Skin of body (tissue), 2 donors: ENCODE measurements around the gene DCLK1. TPM values are rescaled to one million over a fixed set of nuclear protein-coding genes. Genes with fewer than 3 reads are reported as not detected.

ENCODE experiments used
- DNase-seq: peaks from one replicate; lab custom pipeline; 2025; lab: John Stamatoyannopoulos, UW
- total RNA-seq: library from RNA; depleted of rRNA; stranded (reverse); fragments of >200 nt; gene quantifications from one replicate; pipeline ENCODE4 v1.2.3, GENCODE V29; 2014

Gene DCLK1
- total RNA-seq, 1 donor from 2014 or later = 82.5 TPM

DNA sequence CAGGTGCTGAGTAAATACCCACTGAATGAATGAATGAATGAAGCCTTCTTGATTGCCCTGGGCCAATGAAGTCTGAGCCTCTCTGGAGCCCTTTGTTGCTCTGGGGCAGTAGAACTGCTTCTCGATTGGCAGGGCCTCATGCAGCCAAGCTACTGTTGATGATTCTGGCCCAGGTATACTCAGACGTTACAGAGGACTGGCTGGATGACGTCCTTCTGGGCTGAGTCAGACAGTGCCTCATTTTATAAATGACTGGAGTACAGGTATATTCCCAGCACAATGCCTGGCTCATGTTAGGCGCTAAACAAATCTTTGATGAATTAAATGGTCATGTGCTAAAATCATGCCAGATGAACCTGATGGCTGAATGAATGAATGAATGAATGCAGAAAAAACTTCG is 410.9 kb downstream of the DCLK1 start:
- DNase-seq = no peak

Other genes starting within 250 kb of the DCLK1 start
- not detected for gene SOHLH2, start 83.2 kb upstream of the DCLK1 start, total RNA-seq
- 1.6 TPM for gene CCDC169, start 166.4 kb upstream of the DCLK1 start, total RNA-seq
- 64.0 TPM for gene SPART, start 215.0 kb upstream of the DCLK1 start, total RNA-seq